K562 treated with DMSO at 1 percent for 48 hours (cell line): Measurements from ENCODE around the gene CHTF18. TPM values are rescaled to one million over a fixed set of nuclear protein-coding genes. Genes with fewer than 3 reads are reported as not detected.

Source experiments
- total RNA-seq: library from RNA; unstranded; fragments of 300-600 nt; gene quantifications from 2 replicates; pipeline ENCODE4 v1.2.3, GENCODE V29; 2022; ENCODE audit warnings: low replicate concordance; ENCODE audit errors: extremely low read depth

CHTF18 gene
- total RNA-seq = not detected in 2 replicates

GRCh38 chr16:788399-789126, at the start of gene CHTF18:
Gene CHTF18 (plus strand): TSS chr16:788620. CDS start chr16:788685, 65 bp downstream.

GRCh38 chr16:740764-741505, 47.5 kb upstream of the CHTF18 start, which contains the start of gene CIAO3:
Gene CIAO3 (minus strand): TSS chr16:740997. CDS start chr16:740985, 12 bp downstream.

GRCh38 chr16:760545-761343, 27.7 kb upstream of the CHTF18 start, which contains the start of gene MSLN:
Gene MSLN (plus strand): TSS chr16:760734. CDS start chr16:762681, 1,947 bp downstream.

GRCh38 chr16:787978-788398, 432 bp upstream of the CHTF18 start, which contains the start of gene RPUSD1:
Gene RPUSD1 (minus strand): TSS chr16:788381. CDS start chr16:787737, 644 bp downstream.

GRCh38 chr16:799948-800833, 11.8 kb downstream of the CHTF18 start, which contains the start of gene GNG13:
Gene GNG13 (minus strand): TSS chr16:800734. CDS start chr16:799077, 1,657 bp downstream.

Other genes starting within 250 kb of the CHTF18 start
- not detected in 2 replicates for gene PRR35, start 228.2 kb upstream of the CHTF18 start, total RNA-seq
- gene NHLRC4, start 221.6 kb upstream of the CHTF18 start, total RNA-seq = not detected in 2 replicates
- gene PIGQ, start 218.7 kb upstream of the CHTF18 start, total RNA-seq = 359 TPM in 1 of 2 replicates, not detected in the other
- not detected in 2 replicates for gene RAB40C, start 198.6 kb upstream of the CHTF18 start, total RNA-seq
- not detected in 2 replicates for gene WFIKKN1, start 157.6 kb upstream of the CHTF18 start, total RNA-seq
- gene METTL26, start 152.3 kb upstream of the CHTF18 start, total RNA-seq = not detected in 2 replicates
- not detected in 2 replicates for gene MCRIP2, start 146.8 kb upstream of the CHTF18 start, total RNA-seq
- not detected in 2 replicates for gene WDR90, start 139.3 kb upstream of the CHTF18 start, total RNA-seq
- not detected in 2 replicates for gene RHOT2, start 120.5 kb upstream of the CHTF18 start, total RNA-seq
- not detected in 2 replicates for gene RHBDL1, start 112.9 kb upstream of the CHTF18 start, total RNA-seq
- not detected in 2 replicates for gene STUB1, start 108.2 kb upstream of the CHTF18 start, total RNA-seq
- not detected in 2 replicates for gene JMJD8, start 104.3 kb upstream of the CHTF18 start, total RNA-seq
- not detected in 2 replicates for gene WDR24, start 98.2 kb upstream of the CHTF18 start, total RNA-seq
- gene FBXL16, start 82.8 kb upstream of the CHTF18 start, total RNA-seq = not detected in 2 replicates
- gene METRN, start 73.5 kb upstream of the CHTF18 start, total RNA-seq = not detected in 2 replicates
- gene ANTKMT, start 67.5 kb upstream of the CHTF18 start, total RNA-seq = not detected in 2 replicates
- gene CCDC78, start 62.2 kb upstream of the CHTF18 start, total RNA-seq = not detected in 2 replicates
- not detected in 2 replicates for gene HAGHL, start 61.5 kb upstream of the CHTF18 start, total RNA-seq
- gene CIAO3, start 47.6 kb upstream of the CHTF18 start, total RNA-seq = not detected in 2 replicates
- gene MSLN, start 27.9 kb upstream of the CHTF18 start, total RNA-seq = not detected in 2 replicates
- gene RPUSD1, start 239 bp upstream of the CHTF18 start, total RNA-seq = not detected in 2 replicates
- not detected in 2 replicates for gene GNG13, start 12.1 kb downstream of the CHTF18 start, total RNA-seq
- gene LMF1, start 182.4 kb downstream of the CHTF18 start, total RNA-seq = not detected in 2 replicates
- not detected in 2 replicates for gene SOX8, start 193.2 kb downstream of the CHTF18 start, total RNA-seq